Smooth muscle cell (in vitro differentiated cells): Measurements from ENCODE around the gene RAB31. TPM values are rescaled to one million over a fixed set of nuclear protein-coding genes. Genes with fewer than 3 reads are reported as not detected.
"Not testable (repeated sequence)": the region's sequence is repeated elsewhere in the genome, so short reads cannot be mapped to it uniquely, and the experiment has no call there.

Experiments used
- DNase-seq: peaks from one replicate; lab custom pipeline; 2025; ENCODE audit not compliant: unreplicated experiment; lab: John Stamatoyannopoulos, UW
- H2AFZ ChIP-seq: fragments of 200-600 bp; sonication (generic); 2 replicates; pipeline ENCODE4 v1.6.0; 2016; ENCODE audit warnings: antibody characterized with exemption, low read depth, mild to moderate bottlenecking
- H3F3A ChIP-seq: fragments of 200-600 bp; sonication (generic); 2 replicates; pipeline ENCODE4 v1.6.0; 2017; ENCODE audit warnings: antibody characterized with exemption, low read depth
- H3K27ac ChIP-seq: fragments of 200-600 bp; sonication (generic); 2 replicates; pipeline ENCODE4 v1.5.1; 2016; ENCODE audit warnings: low read depth, mild to moderate bottlenecking
- H3K27me3 ChIP-seq: fragments of 200-600 bp; sonication (generic); 2 replicates; pipeline ENCODE4 v1.6.1; 2016; ENCODE audit warnings: low read depth, mild to moderate bottlenecking
- H3K36me3 ChIP-seq: fragments of 200-600 bp; sonication (generic); 2 replicates; pipeline ENCODE4 v1.5.1; 2016; ENCODE audit warnings: low read depth
- H3K4me1 ChIP-seq: fragments of 200-600 bp; sonication (generic); 2 replicates; pipeline ENCODE4 v1.5.1; 2016; ENCODE audit warnings: low read depth
- H3K4me2 ChIP-seq: fragments of 200-600 bp; sonication (generic); 2 replicates; pipeline ENCODE4 v1.6.0; 2016; ENCODE audit warnings: mild to moderate bottlenecking
- H3K4me3 ChIP-seq: fragments of 200-600 bp; sonication (generic); 2 replicates; pipeline ENCODE4 v1.5.1; 2016; ENCODE audit warnings: mild to moderate bottlenecking
- H3K79me2 ChIP-seq: fragments of 200-600 bp; sonication (generic); 2 replicates; pipeline ENCODE4 v1.6.0; 2016; ENCODE audit warnings: low read depth, mild to moderate bottlenecking
- H3K9ac ChIP-seq: fragments of 200-600 bp; sonication (generic); 2 replicates; pipeline ENCODE4 v1.6.0; 2016; ENCODE audit warnings: low read depth
- H3K9me3 ChIP-seq: fragments of 200-600 bp; sonication (generic); replicated peaks from 2 replicates; pipeline ENCODE4 v1.5.1; 2016; ENCODE audit warnings: low read depth
- H4K20me1 ChIP-seq: fragments of 200-600 bp; sonication (generic); 2 replicates; pipeline ENCODE4 v1.6.0; 2016; ENCODE audit warnings: low read depth
- WGBS: methylation state at CpG from one replicate; pipeline ENCODE4 v1.1.7; 2016; ENCODE audit warnings: low lambda C conversion rate; 5-methylcytosine and 5-hydroxymethylcytosine counted together
- polyA plus RNA-seq: library from polyadenylated mRNA; unstranded; fragments of >200 nt; fragmentation: Nextera tagmentation; extraction: Ambion mirVana; gene quantifications from 2 replicates; pipeline ENCODE4 v1.2.1, GENCODE V29; 2016
- total RNA-seq: library from RNA; depleted of rRNA; stranded (reverse); fragments of >200 nt; gene quantifications from 2 replicates; pipeline ENCODE4 v1.2.3, GENCODE V29; 2014
- TF ChIP-seq, protein P1 (sequence below): fragments of 200-600 bp; sonication (generic); IDR thresholded peaks from 2 replicates; pipeline ENCODE4 v1.5.1; 2017; ENCODE audit warnings: borderline replicate concordance, mild to moderate bottlenecking, antibody characterized with exemption; ENCODE audit not compliant: insufficient read depth, poor library complexity, severe bottlenecking

The RAB31 gene
- total and polyA plus RNA-seq, 2 experiments from 2014 or later: 116 to 414 TPM

DNA sequence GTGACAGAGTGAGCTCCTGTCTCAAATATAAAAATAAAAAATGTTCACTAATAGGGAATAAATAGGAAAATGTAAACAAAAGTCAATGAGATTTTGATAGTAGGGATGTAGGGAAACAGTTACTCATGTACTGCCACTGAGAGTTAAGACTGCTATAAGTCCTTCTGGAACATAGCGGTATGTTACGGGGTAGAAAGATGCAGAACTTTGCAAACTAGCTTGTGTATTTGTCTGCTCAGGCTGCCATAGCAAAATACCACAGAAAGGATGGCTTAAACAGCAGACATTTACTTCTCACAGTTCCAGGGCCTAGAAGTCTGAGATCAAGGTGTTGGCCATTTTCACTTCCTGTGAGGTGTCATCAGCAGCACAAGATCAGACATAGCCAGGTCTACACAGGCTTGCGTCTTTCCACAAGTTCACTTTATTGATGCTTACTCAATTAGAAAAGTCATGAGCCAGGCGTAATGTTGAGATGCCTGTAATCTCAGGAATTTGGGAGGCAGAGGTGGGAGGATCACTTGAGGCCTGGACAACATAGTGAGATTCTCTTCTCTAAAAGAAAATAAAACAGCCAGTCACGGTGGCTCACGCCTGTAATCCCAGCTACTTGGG lies 186.5 kb downstream of the RAB31 start:
- peaks cover 5% of the 10 kb centered on the region for H3F3A ChIP-seq
- no peak overlapping the region for H3K9ac ChIP-seq
- TF ChIP-seq, protein P1, sequence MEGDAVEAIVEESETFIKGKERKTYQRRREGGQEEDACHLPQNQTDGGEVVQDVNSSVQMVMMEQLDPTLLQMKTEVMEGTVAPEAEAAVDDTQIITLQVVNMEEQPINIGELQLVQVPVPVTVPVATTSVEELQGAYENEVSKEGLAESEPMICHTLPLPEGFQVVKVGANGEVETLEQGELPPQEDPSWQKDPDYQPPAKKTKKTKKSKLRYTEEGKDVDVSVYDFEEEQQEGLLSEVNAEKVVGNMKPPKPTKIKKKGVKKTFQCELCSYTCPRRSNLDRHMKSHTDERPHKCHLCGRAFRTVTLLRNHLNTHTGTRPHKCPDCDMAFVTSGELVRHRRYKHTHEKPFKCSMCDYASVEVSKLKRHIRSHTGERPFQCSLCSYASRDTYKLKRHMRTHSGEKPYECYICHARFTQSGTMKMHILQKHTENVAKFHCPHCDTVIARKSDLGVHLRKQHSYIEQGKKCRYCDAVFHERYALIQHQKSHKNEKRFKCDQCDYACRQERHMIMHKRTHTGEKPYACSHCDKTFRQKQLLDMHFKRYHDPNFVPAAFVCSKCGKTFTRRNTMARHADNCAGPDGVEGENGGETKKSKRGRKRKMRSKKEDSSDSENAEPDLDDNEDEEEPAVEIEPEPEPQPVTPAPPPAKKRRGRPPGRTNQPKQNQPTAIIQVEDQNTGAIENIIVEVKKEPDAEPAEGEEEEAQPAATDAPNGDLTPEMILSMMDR: no peak
- 85% methylated on average over 6 of the region's 6 CpGs for WGBS
- H3K4me1 ChIP-seq: no peaks in the 10 kb centered on the region
- no peak overlapping the region for H3K27ac ChIP-seq
- H3K79me2 ChIP-seq: no peaks in the 10 kb centered on the region
- no peaks in the 10 kb centered on the region for H3K27me3 ChIP-seq
- no peak overlapping the region for H3K4me2 ChIP-seq
- no peak overlapping the region for H2AFZ ChIP-seq
- DNase-seq: no peak
- no peak overlapping the region for H3K4me3 ChIP-seq
- no peaks in the 10 kb centered on the region for H3K9me3 ChIP-seq
- no peaks in the 10 kb centered on the region for H4K20me1 ChIP-seq
- H3K36me3 ChIP-seq: no peaks in the 10 kb centered on the region

DNA sequence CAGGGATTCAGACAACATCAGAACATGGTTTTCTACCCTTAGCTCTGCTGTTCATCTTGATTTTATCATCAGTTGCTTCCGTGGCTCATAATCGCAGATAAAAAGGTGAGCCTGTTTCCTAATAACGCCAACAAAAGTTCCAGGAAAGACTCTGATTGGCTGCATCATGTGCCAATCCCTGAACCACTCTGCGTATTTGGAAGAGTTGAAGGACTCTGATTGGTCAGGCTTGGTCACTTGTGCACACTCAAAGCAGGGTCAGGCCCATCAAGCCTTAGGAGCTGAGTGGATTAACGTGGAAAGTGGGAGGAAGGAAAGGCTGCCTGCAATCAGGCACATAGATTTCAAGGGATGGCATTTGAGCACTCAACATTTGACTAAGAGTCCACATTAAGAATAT lies 189.0 kb downstream of the RAB31 start:
- 91% methylated on average over 5 of the region's 5 CpGs for WGBS
- Histone ChIP-seq H3K27ac (no peak overlapping the region), H2AFZ (no peak overlapping the region), H3K9ac (no peak overlapping the region), H4K20me1 (no peaks in the 10 kb centered on the region), H3K36me3 (no peaks in the 10 kb centered on the region), H3F3A (peaks cover 11% of the 10 kb centered on the region), H3K9me3 (no peaks in the 10 kb centered on the region), H3K4me1 (no peaks in the 10 kb centered on the region), H3K27me3 (no peaks in the 10 kb centered on the region), H3K4me2 (no peak overlapping the region), H3K79me2 (no peaks in the 10 kb centered on the region), H3K4me3 (no peak overlapping the region)
- TF ChIP-seq, protein P1: no peak
- no peak for DNase-seq

DNA sequence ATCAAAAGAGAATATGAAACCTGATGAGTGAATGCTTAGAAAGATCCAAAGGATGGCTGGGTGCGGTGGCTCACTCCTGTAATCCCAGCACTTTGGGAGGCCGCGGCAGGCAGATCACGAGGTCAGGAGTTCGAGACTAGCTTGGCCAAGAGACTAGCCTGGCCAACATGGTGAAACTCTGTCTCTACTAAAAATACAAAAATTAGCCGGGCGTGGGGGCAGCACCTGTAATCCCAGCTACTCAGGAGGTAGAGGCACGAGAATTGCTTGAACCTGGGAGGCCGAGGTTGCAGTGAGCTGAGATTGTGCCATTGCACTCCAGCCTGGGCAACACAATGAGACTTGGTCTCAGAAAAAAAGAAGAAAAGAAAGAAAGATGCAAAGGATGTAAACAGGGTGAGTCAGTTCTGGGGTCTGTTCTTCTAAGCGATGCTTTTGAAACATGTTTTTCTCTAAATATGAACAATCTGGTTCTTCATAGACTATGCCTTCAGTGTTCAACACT lies 189.7 kb downstream of the RAB31 start:
- Histone ChIP-seq H3K4me2 (peak overlapping the region; percentile 51), H3F3A (peaks cover 11% of the 10 kb centered on the region), H3K27ac (peak overlapping the region; percentile 13)
- not testable (repeated sequence) for H2AFZ ChIP-seq, H4K20me1 ChIP-seq, H3K79me2 ChIP-seq, DNase-seq, H3K9ac ChIP-seq, H3K4me3 ChIP-seq, H3K27me3 ChIP-seq, H3K36me3 ChIP-seq, H3K9me3 ChIP-seq, H3K4me1 ChIP-seq
- 94% methylated on average over 10 of the region's 10 CpGs for WGBS

DNA sequence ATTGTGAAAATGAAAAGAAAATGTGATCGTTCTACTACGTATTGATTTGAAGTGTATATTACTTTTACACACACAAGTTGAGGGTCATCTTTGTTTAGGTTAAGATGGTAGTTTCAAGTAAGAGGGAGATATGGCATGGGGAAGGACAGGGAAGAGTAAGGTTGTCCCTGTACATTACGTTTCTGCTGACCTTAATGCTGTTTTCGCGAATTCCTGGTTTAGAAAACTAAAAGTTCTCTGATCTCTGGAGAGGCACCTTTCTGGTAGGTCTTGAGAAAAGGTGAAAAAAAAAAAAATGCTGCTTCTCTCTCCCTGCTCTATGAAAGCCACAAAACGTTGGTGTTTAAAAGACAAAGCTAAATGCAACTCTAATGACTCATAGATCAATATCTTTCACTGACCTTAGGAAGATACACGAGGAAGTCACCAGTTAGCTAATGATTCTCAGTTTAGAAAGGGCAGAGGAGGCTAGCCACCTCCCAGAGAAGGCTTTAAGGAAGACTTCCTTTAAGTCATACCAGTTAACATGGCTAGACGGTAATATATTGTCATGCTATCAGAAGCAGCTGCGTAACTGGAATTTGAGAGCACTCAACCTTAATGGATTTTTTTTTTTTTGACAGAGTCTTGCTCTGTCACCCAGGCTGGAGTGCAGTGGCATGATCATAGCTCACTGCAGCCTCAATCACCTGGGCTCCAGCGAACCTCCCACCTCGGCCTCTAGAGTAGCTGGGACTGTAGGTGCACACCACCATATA lies 190.9 kb downstream of the RAB31 start:
- H3F3A ChIP-seq: peaks cover 11% of the 10 kb centered on the region
- no peaks in the 10 kb centered on the region for H3K9me3 ChIP-seq
- peak overlapping the region; percentile 48 for H3K4me2 ChIP-seq
- H3K27ac ChIP-seq: peak overlapping the region; percentile 13
- H3K27me3 ChIP-seq: no peaks in the 10 kb centered on the region
- no peaks in the 10 kb centered on the region for H4K20me1 ChIP-seq
- TF ChIP-seq, protein P1: no peak
- DNase-seq: no peak
- no peaks in the 10 kb centered on the region for H3K79me2 ChIP-seq
- 52% methylated on average over 11 of the region's 11 CpGs for WGBS
- no peaks in the 10 kb centered on the region for H3K36me3 ChIP-seq
- H2AFZ ChIP-seq: no peak overlapping the region
- H3K4me1 ChIP-seq: no peaks in the 10 kb centered on the region
- no peak overlapping the region for H3K4me3 ChIP-seq
- H3K9ac ChIP-seq: no peak overlapping the region

DNA sequence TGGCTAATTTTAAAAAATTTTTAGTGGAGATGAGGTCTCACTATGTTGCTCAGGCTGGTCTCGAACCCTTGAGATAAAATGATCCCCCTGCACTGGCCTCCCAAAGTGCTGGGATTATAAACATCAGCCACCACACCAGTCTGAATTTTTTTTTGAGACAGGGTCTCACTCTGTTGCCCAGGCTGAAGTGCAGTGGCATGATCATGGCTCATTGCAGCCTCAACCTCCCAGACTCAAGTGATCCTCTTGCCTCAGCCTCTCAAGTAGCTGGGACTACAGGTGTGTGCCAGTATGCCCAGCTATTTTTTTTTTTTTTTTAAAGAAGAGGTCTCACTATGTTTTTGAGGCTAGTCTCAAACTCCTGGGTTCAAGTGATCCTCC lies 191.4 kb downstream of the RAB31 start:
- not testable (repeated sequence) for H3K79me2 ChIP-seq, H2AFZ ChIP-seq, H3K4me1 ChIP-seq, H3K4me3 ChIP-seq, H3K9ac ChIP-seq, H4K20me1 ChIP-seq, H3K9me3 ChIP-seq, H3K4me2 ChIP-seq, DNase-seq, H3K36me3 ChIP-seq, H3K27me3 ChIP-seq, H3F3A ChIP-seq
- 95% methylated on average over 1 of the region's 1 CpG for WGBS
- H3K27ac ChIP-seq: peak overlapping the region; percentile 13
